Keratinocyte (primary cell): ENCODE data around the gene PGAP6. TPM values are rescaled to one million over a fixed set of nuclear protein-coding genes. Genes with fewer than 3 reads are reported as not detected.

Experiments used
- DNase-seq: peaks from one replicate; pipeline ENCODE4 v3.0.0-alpha.2; 2011; ENCODE audit warnings: low read depth, missing footprints, low spot score
- FAIRE-seq: peaks from 2 replicates; lab custom pipeline; 2011; peaks lifted over from hg19 to GRCh38; lab: Jason Lieb, UNC
- H2AFZ ChIP-seq: 2 replicates; pipeline ENCODE4 v1.6.0; 2012; ENCODE audit warnings: low read length, control low read depth, inconsistent platforms; ENCODE audit not compliant: control insufficient read depth
- H3K27ac ChIP-seq: 2 replicates; pipeline ENCODE4 v1.5.1; 2011; ENCODE audit warnings: low read length; ENCODE audit not compliant: control insufficient read depth, insufficient read depth
- H3K27me3 ChIP-seq: 3 replicates; pipeline ENCODE4 v1.6.0; 2011; ENCODE audit warnings: low read length; ENCODE audit not compliant: control insufficient read depth, insufficient read depth; ENCODE audit errors: extremely low read depth
- H3K36me3 ChIP-seq, 2 experiments: 2 replicates in 1 of 2; 3 replicates in 1 of 2; pipeline ENCODE4 v1.5.1; 2011; ENCODE audit warnings: low read length in 2 of 2, mild to moderate bottlenecking in 1 of 2; ENCODE audit not compliant: control insufficient read depth in 2 of 2, insufficient read depth in 2 of 2; ENCODE audit errors: extremely low read depth in 1 of 2
- H3K4me1 ChIP-seq: 3 replicates; pipeline ENCODE4 v1.5.1; 2011; ENCODE audit warnings: low read length; ENCODE audit not compliant: control insufficient read depth, insufficient read depth; ENCODE audit errors: extremely low read depth
- H3K4me2 ChIP-seq: 3 replicates; pipeline ENCODE4 v1.6.0; 2011; ENCODE audit warnings: low read depth, low read length; ENCODE audit not compliant: control insufficient read depth, insufficient read depth; ENCODE audit errors: extremely low read depth
- H3K4me3 ChIP-seq, 3 experiments: fragments of 200-600 bp in 1 of 3; sonication (generic) in 1 of 3; 2 replicates in 2 of 3; 3 replicates in 1 of 3; pipeline ENCODE4 v1.5.1; 2011 to 2016; ENCODE audit warnings: low read length in 3 of 3, mild to moderate bottlenecking in 3 of 3, control low read depth in 2 of 3, inconsistent platforms in 1 of 3, low read depth in 1 of 3, mixed read lengths in 1 of 3, mixed run types in 1 of 3, moderate library complexity in 1 of 3; ENCODE audit not compliant: control insufficient read depth in 2 of 3, insufficient read depth in 2 of 3; ENCODE audit errors: extremely low read depth in 1 of 3
- H3K79me2 ChIP-seq: 2 replicates; pipeline ENCODE4 v1.6.0; 2012; ENCODE audit warnings: low read length; ENCODE audit not compliant: control insufficient read depth, insufficient read depth
- H3K9ac ChIP-seq: 3 replicates; pipeline ENCODE4 v1.6.0; 2011; ENCODE audit warnings: low read length; ENCODE audit not compliant: control insufficient read depth, insufficient read depth; ENCODE audit errors: extremely low read depth
- H3K9me1 ChIP-seq: 3 replicates; pipeline ENCODE4 v1.6.0; 2011; ENCODE audit warnings: low read length; ENCODE audit not compliant: control insufficient read depth, insufficient read depth; ENCODE audit errors: extremely low read depth
- H3K9me3 ChIP-seq: 2 replicates; pipeline ENCODE4 v1.5.1; 2012; ENCODE audit warnings: low read depth, low read length; ENCODE audit not compliant: control insufficient read depth
- H4K20me1 ChIP-seq: 3 replicates; pipeline ENCODE4 v1.6.0; 2011; ENCODE audit warnings: low read length; ENCODE audit not compliant: control insufficient read depth, insufficient read depth; ENCODE audit errors: extremely low read depth
- CTCF ChIP-seq, 3 experiments: IDR thresholded peaks in 1 of 3; conservative IDR thresholded peaks in 1 of 3; optimal IDR thresholded peaks in 1 of 3; 2 replicates in 2 of 3; 3 replicates in 1 of 3; pipeline versions ENCODE3 to v1.5.1; 2011; ENCODE audit warnings: low read length in 3 of 3, mild to moderate bottlenecking in 3 of 3, moderate library complexity in 2 of 3, control low read depth in 1 of 3, inconsistent platforms in 1 of 3; ENCODE audit not compliant: insufficient read depth in 2 of 3; ENCODE audit errors: extremely low read depth in 1 of 3
- EZH2 ChIP-seq: IDR thresholded peaks from one replicate; pipeline ENCODE4 v1.6.1; 2012; ENCODE audit warnings: inconsistent platforms, mild to moderate bottlenecking, low read length, moderate library complexity
- dilution Hi-C: fragments of 300-500 bp; cut with MboI; formaldehyde crosslinking; loops from one replicate; pipeline ENCODE4 v1.7.0; 2020; ENCODE audit warnings: low sequenced_read_pairs; ENCODE audit not compliant: extremely low pct_ligation_motif_present
- polyA plus RNA-seq, 5 experiments: library from polyadenylated mRNA; depleted of rRNA in 3 of 5; stranded (reverse) in 3 of 5; stranded (forward) in 1 of 5; unstranded in 1 of 5; fragments of >200 nt; gene quantifications; 1 replicate in 1 of 5; 2 replicates in 3 of 5; 3 replicates in 1 of 5; pipeline versions ENCODE4 v1.2.1 to v1.2.3, GENCODE V29; 2011 to 2012; ENCODE audit warnings: missing spikeins in 2 of 5, low read depth in 1 of 5, low replicate concordance in 1 of 5

PGAP6 gene
- polyA plus RNA-seq, 1 donor (not counting 4 experiments of a cell fraction or from before 2014, with no cell fraction given), result 25.5 TPM

GRCh38 chr16:396605-397004 is 14.8 kb upstream of the PGAP6 start:
- FAIRE-seq (no peak), DNase-seq (no peak)
- Histone ChIP-seq H3K9me1 (no peaks in the 10 kb centered on the region), H3K4me1 (peaks cover 7% of the 10 kb centered on the region), H3K36me3 (peaks cover 2 to 7% of the 10 kb centered on the region in 2 experiments), H3K9ac (peak overlapping the region; percentile 54), H3K27ac (no peak overlapping the region), H3K79me2 (no peaks in the 10 kb centered on the region), H2AFZ (peak overlapping the region; percentile 63), H4K20me1 (no peaks in the 10 kb centered on the region), H3K4me3 (peak overlapping the region; percentile 46 to 53 (median 50)), H3K4me2 (peak overlapping the region; percentile 67), H3K27me3 (no peaks in the 10 kb centered on the region), H3K9me3 (peaks cover 5% of the 10 kb centered on the region)
- TF ChIP-seq EZH2, result no peak
- TF ChIP-seq CTCF (optimal IDR thresholded peaks at IDR 0.05 in 1 of 3, IDR thresholded peaks at IDR 0.05 in 1 of 3, conservative IDR thresholded peaks at IDR 0.05 in 1 of 3; ENCODE audit: extremely low read depth in 1 of 3, insufficient read depth in 2 of 3, low read length in 3 of 3), result no peak
- dilution Hi-C loops, result no loop called here

- H3K79me2 ChIP-seq, result no peaks in the 10 kb centered on the region
- FAIRE-seq (no peak), DNase-seq (no peak)
- no peaks in the 10 kb centered on the region for H3K27me3 ChIP-seq
- no peaks in the 10 kb centered on the region for H3K9me1 ChIP-seq
- no peak overlapping the region for H3K4me2 ChIP-seq
- no peaks in the 10 kb centered on the region for H4K20me1 ChIP-seq
- H2AFZ ChIP-seq, result no peak overlapping the region
- peaks cover 2 to 7% of the 10 kb centered on the region in 2 experiments for H3K36me3 ChIP-seq
- H3K4me3 ChIP-seq, result no peak overlapping the region
- TF ChIP-seq CTCF (optimal IDR thresholded peaks at IDR 0.05 in 1 of 3, IDR thresholded peaks at IDR 0.05 in 1 of 3, conservative IDR thresholded peaks at IDR 0.05 in 1 of 3; ENCODE audit: extremely low read depth in 1 of 3, insufficient read depth in 2 of 3, low read length in 3 of 3), result no peak
- no peak for TF ChIP-seq EZH2
- H3K9ac ChIP-seq, result no peak overlapping the region
- H3K9me3 ChIP-seq, result peaks cover 5% of the 10 kb centered on the region
- dilution Hi-C loops, result no loop called here
- H3K27ac ChIP-seq, result no peak overlapping the region
- peaks cover 7% of the 10 kb centered on the region for H3K4me1 ChIP-seq
Measured at GRCh38 chr16:396199-396598, 14.4 kb upstream of the PGAP6 start.
